Lower leg skin (tissue), 4 donors: ENCODE measurements around the gene RPF1. TPM values are rescaled to one million over a fixed set of nuclear protein-coding genes. Genes with fewer than 3 reads are reported as not detected.
"Not testable (repeated sequence)": the region's sequence is repeated elsewhere in the genome, so short reads cannot be mapped to it uniquely, and the experiment has no call there.

Experiments
- DNase-seq, 2 donors: peaks; one replicate each; pipeline ENCODE4 v3.0.0-alpha.2; 2019; ENCODE audit warnings: low spot score in 2 of 2
- H3K4me3 ChIP-seq: fragments of 200-600 bp; sonication (generic); 2 replicates; pipeline ENCODE4 v1.5.1; 2017; ENCODE audit warnings: mild to moderate bottlenecking, low read depth; ENCODE audit not compliant: poor library complexity, severe bottlenecking
- CTCF ChIP-seq, 3 donors: fragments of 450-650 bp; IDR thresholded peaks; one replicate each; pipeline ENCODE4 v1.5.1; 2016; ENCODE audit warnings: antibody characterized with exemption in 3 of 3, mild to moderate bottlenecking in 3 of 3, moderate library complexity in 2 of 3
- POLR2A ChIP-seq, 2 donors: fragments of 450-650 bp; IDR thresholded peaks; one replicate each; pipeline ENCODE4 v1.6.1; 2016 to 2017; ENCODE audit warnings: antibody characterized with exemption in 2 of 2, mild to moderate bottlenecking in 1 of 2, moderate library complexity in 1 of 2
- WGBS, 2 donors: methylation state at CpG; one replicate each; pipeline ENCODE4 v1.1.5; 2018; 5-methylcytosine and 5-hydroxymethylcytosine counted together
- intact Hi-C: fragments of 100-400 bp; cut with DNase I; formaldehyde crosslinking; loops from one replicate; pipeline ENCODE4 v1.15.0; 2023; ENCODE audit warnings: low total_unique reads
- total RNA-seq, 4 donors: library from RNA; depleted of rRNA; stranded (reverse); fragments of >200 nt; gene quantifications; one replicate each; pipeline ENCODE4 v1.1.0, GENCODE V29; 2016

Gene RPF1
- total RNA-seq, 4 donors from 2014 or later: 30.8 to 46.0 (median 37.6) TPM

- no peak for TF ChIP-seq POLR2A (IDR thresholded peaks at IDR 0.05)
- TF ChIP-seq CTCF (IDR thresholded peaks at IDR 0.05): no peak
- intact Hi-C loops: no loop called here
These were observed 27.8 kb downstream of the RPF1 start for GRCh38 chr1:84506729-84507453.

GRCh38 chr1:84507887-84508286 is 28.8 kb downstream of the RPF1 start:
- WGBS, 2 donors: 93 to 94% methylated on average over 14 of the region's 14 CpGs
- DNase-seq, intact Hi-C loops, H3K4me3 ChIP-seq: not testable (repeated sequence)

More at GRCh38 chr1:84506729-84507453, 27.8 kb downstream of the RPF1 start:
- WGBS, 2 donors: 18 to 20% methylated on average over 22 to 24 of the region's 26 CpGs
- H3K4me3 ChIP-seq: peak overlapping the region; percentile 69
- no peak for DNase-seq

GRCh38 chr1:84508510-84508909 is 29.4 kb downstream of the RPF1 start:
- no peak for DNase-seq
- no peak overlapping the region for H3K4me3 ChIP-seq
- no peak for TF ChIP-seq CTCF (IDR thresholded peaks at IDR 0.05)
- TF ChIP-seq POLR2A (IDR thresholded peaks at IDR 0.05): no peak
- WGBS, 2 donors: 95 to 100% methylated on average over 1 of the region's 1 CpG
- intact Hi-C loops: no loop called here

GRCh38 chr1:84509029-84509428 is 30.0 kb downstream of the RPF1 start:
- intact Hi-C loops: no loop called here
- DNase-seq: no peak
- TF ChIP-seq CTCF (IDR thresholded peaks at IDR 0.05): no peak
- TF ChIP-seq POLR2A (IDR thresholded peaks at IDR 0.05): no peak
- no peak overlapping the region for H3K4me3 ChIP-seq
- WGBS, 2 donors: 96 to 98% methylated on average over 4 of the region's 4 CpGs

GRCh38 chr1:84510165-84510564 is 31.1 kb downstream of the RPF1 start:
- TF ChIP-seq CTCF (IDR thresholded peaks at IDR 0.05): no peak
- TF ChIP-seq POLR2A (IDR thresholded peaks at IDR 0.05): no peak
- 66 to 78% methylated on average over 2 of the region's 2 CpGs for WGBS, 2 donors
- no peak for DNase-seq
- intact Hi-C loops: no loop called here
- no peak overlapping the region for H3K4me3 ChIP-seq

GRCh38 chr1:84510668-84511067 is 31.6 kb downstream of the RPF1 start:
- intact Hi-C loops: no loop called here
- TF ChIP-seq CTCF (IDR thresholded peaks at IDR 0.05) (no peak), POLR2A (IDR thresholded peaks at IDR 0.05) (no peak)

More at GRCh38 chr1:84510668-84511067, 31.6 kb downstream of the RPF1 start:
- DNase-seq: no peak
- no peak overlapping the region for H3K4me3 ChIP-seq
- WGBS, 2 donors: 65 to 66% methylated on average over 3 of the region's 3 CpGs
